ENCODE data around the gene SAMD4B.
"Not testable (repeated sequence)": the region's sequence is repeated elsewhere in the genome, so short reads cannot be mapped to it uniquely, and the experiment has no call there.

The SAMD4B gene

DNA sequence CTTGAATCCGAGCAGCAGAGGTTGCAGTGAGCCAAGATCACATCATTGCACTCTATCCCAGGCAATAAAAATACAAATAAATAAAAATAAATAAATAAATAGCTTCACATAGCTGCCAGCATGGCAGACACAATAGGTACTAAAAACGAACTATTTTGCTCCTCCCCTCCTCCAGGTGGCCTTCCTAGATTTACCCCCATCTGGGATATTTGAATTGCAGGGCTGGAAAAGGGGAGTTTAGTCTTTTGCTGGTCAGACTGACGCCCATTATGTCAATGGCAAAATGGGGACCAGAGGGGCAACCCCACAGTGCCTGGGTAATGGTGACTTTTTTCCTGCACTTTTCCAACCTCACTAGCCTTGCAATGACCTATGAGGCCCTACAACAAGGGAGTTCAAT lies 5.7 kb upstream of the SAMD4B start:
- DNase-seq: no peak

DNA sequence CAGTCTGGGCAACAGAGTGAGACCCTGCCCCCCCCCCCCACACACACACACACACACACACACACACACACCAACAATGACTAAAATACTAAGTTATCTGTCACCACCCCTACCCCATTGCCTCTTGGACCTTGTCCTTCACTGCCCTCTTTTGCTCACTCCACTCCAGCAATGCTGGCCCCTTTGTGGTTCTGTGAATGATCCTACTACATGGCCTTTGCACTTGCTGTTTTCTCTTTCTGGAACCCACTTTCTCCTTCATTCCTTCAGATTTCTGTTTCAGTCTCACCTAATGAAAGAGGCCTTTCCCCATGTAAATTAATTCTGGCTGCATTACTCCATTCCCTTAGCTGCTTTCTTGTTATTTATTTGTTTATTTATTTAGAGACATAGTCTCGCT lies 2.5 kb upstream of the SAMD4B start:
- no peak for DNase-seq

DNA sequence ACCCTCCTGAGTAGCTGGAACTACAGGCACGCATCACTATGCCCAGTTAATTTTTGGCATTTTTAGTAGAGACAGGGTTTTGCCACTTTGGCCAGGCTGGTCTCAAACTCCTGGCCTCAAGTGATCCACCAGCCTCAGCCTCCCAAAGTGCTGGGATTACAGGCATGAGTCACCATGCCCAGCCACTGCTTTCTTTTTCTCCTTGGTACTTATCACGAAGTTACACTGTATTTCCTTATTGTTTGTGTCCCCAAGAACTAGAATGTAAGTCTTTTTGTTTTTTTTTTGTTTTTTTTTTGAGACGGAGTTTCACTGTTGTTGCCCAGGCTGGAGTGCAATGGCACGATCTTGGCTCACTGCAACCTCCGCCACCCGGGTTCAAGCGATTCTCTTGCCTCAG lies 2.1 kb upstream of the SAMD4B start:
- DNase-seq: not testable (repeated sequence)

DNA sequence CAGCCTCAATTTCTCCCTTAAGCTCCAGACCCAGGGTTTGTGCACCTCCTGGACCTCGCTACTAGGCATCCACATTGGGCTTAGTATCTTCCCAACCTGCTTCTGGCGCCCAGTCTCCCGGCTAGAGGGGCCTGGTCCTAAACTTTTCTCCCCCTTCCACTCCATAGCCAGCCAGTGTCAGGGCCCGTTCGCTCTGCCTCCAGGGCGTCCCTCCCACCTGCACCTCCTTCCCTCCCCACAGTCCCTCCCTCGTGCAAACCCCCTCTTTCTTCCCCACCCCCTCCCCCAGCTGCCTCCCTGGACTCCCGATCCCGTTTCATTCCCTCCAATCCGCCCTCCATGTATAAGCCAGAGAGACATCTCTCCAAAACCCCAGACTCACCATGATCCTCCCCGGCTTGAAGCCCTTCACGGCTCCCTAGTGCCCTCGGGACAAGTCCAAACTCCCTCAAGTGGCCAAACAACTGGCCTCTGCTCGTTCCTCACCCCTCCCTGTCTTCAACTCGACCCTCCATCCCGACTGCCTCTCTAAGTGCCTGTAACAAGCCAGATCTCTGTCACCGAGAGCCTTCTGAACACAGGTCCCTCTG lies 997 bp upstream of the SAMD4B start:
- DNase-seq: no peak

DNA sequence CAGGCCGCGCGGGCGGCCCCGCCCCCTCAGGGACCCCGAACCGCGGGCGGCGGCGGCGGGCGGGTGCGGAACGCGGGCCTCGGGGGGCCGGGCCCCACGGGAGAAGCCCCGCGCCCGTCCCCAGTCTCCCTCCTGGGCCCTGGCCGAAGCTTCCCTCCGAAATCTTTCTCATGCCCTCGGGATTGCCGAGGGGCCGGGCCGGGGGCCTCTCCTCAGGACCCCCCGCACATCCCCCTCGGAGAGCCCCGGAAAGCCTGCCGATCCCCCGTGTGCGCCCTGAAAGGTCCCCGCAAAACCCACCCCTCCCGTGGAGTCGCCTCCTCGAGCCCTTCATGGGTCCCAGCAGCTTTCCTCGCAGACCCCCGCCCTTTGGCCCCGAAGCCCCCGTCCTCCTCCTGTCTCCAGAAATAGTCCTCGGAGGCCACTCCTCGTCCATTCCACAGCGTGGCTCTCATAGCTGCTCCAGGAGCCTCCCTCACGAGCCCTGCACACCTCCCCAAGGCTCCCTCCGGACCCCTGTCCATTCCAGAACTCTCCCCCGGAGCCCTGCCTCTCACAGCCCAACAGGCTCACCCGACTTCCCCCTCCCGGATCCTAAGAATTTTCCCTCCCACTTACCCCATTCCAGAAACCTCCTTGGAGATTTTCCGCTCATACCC lies 555 bp downstream of the SAMD4B start:
- DNase-seq: no peak

DNA sequence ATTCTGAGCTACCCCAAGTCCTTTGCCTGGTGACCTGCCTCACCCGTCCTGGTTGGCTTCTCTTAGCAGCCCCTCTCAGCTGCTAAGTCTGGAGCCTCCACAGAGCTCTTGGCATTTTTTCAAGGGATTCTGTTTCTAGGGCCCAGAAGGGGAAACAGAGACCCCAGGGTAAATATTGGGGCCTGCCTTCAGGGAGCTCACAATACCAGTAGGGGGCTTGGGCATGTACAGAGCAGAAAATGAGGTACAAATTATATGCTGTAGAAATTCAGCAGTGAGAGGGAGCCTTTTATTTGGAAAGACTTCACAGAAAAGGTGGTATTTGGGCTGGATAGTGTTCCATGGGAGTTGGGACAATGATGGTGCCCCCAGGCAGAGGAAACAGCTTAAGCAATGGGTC lies 3.7 kb downstream of the SAMD4B start:
- DNase-seq: no peak

DNA sequence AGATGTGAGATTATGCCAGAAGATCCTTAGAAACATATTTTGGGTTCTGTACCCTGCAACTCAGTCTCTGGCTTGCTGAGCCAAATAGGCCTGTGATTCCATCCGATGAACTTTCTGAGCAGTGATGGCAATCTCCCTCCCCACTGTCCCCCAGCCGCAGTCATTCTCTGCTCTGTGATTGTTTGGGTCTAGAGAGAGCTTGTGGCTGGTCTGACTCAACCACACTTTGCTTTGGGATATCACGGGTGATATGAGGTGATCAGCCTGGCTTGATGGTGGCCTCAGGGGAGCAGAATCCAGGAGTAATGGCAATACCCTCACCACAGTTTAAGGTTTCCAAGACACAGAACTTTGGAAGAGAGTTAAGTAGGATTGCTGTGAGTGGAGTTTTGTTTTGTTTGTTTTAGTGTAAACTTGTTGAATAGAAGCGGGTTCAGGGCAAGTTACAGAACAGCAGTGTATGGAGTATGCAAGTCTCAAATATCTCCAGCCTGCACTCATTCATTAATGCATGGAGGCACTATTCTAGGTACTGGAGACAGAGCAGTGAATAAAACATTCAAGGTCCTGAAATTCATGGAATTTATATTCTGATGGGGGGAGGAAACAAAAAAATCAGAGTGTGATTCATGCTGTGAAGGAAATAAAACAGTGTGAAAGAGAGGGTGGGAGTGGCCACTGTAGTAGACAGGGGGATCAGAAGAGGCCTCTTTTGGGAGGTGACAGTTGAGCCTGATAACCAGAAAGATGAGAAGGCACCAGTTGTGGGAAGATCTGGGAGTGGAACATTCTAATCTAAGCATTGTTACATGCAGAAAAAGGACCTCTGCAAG lies 5.3 kb downstream of the SAMD4B start:
- no peak for DNase-seq

DNA sequence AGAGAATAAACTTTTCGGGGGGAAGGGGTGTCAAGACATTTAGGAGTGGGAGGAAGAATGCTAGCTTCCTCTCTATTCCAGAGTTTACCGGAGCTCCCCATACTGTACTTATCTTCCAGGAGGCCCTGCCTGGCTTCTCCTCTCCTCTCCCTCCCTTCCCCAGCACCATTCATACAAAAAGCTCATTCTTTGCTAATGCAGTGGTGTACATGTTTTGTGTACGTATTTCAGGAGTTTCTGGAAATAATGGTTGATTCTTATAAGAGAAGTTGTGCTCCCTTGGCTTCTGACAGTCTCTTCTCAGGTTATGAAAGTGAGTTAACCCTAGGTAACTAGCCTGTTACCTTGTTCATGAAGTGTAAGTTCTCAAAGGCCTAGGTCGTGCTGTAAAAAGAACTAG lies 7.1 kb downstream of the SAMD4B start:
- no peak for DNase-seq

DNA sequence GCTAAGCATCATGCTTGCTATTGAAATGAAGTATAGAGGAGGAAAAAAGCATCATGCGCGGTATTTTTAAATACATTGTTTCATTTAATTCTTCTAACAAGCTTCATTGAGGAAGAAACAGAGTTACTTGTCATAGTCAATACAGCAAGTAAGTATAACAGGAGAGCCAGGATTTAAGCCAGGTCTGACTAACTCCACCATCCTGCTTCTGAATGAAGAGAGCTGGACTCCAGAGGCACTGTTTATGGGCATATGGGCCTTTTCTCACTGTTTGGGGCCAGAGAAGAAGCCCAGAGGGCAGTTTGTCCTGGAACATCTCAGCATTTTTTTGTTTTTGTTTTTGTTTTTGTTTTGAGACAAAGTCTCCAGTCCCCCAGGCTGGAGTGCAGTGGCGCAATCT lies 7.9 kb downstream of the SAMD4B start:
- no peak for DNase-seq

DNA sequence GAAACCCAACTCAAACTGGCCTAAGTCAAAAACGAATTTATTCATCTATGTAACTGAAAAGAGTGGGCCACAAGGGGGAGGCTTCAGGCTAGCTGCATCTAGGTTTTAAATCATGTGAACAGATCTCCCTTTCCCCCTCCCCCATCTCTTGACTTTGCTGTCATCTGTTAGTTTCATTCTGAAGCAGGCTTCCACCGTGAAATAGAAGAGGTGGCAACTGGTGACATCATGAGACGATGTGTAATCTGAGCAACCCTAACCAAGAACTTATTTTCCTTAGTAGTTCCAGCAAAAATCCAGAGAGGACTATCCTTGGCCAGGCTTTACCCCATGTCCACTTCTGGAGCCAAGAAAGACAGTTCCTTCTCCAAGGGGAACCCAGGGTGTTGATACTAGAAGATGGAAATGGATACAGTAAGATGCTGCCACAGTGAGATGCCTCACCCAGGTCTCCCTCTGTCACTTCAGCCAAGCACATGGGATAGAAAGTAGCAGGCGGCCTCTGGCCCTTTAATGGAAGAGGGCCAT lies 9.4 kb downstream of the SAMD4B start:
- DNase-seq: no peak

DNA sequence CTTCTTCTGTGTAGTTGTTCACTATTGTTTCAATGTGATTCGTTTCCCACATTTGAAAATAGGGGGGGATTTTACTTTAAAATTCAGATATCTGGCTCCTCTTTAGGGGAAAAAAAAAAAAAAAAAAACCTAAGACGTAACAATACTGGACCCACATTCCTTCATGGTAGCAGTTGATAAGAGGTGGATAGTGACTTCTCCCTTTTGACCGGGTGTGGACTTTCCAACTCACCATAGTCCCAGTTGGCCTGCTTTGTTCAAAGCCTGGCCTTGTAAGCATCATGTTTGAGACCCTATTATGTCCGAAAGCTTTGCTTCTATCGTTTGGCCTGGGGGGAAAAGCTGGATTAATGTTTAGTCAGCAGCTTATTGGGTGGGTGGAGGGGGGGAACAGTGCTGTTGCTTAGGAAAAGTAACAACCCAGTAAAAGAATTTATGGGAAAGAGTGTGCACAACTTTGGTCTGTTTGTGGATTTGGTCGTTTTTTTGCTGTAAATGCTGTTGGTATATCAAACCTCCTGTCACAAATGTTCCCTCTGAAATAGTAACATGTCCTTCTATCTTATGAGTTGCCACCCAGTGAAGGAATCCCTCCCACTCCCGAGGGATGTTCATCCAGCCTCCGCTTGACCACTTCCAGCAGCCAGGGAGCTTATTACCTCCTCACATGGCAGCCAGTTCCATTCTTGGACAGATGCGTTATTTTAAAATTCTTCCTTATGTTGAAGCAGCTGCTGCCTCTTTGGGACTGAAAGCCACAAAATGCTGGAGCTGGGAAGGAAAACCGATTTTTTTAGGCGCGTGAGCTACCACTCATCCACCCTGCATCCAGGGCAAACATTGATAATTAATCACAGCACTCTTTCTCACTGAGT lies 10.4 kb downstream of the SAMD4B start:
- DNase-seq: no peak

DNA sequence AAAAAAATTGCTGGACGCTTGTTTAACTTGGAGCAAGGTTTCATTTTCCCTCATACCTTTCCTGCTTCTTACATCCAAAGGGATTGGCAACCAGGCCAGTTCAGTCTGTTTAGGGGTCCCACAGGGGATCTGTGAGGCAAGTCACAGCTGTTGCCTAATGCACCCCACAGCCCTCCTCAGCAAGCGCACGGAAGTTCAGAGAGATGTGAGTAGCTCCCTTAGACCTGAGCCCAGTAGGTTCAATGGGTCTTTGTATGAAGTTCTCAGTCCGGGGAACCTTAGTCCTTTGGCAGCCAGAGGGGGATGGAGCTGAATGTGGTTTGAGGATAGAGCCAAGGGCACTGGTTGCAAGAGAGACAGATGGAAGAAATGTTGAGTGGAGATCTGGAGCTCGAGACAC lies 13.0 kb downstream of the SAMD4B start:
- no peak for DNase-seq

DNA sequence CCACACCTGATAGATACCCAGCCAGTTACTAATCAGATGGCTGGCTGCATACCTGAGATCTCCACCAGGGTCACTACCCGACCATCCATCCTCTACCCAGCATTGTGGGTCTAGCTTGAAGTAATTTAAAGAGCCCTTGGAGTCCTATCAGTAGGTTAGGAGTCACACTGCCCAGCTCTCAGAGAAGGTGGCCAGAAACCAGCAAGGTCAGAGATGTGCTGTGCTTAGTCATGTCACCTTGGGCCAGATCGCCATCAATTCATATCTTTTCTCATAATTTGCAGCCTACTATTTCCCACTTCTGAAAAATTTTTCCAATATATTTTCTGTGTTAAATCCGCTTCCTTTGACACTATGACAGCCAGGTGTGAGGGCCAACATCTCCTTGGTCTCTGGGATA lies 13.9 kb downstream of the SAMD4B start:
- no peak for DNase-seq

DNA sequence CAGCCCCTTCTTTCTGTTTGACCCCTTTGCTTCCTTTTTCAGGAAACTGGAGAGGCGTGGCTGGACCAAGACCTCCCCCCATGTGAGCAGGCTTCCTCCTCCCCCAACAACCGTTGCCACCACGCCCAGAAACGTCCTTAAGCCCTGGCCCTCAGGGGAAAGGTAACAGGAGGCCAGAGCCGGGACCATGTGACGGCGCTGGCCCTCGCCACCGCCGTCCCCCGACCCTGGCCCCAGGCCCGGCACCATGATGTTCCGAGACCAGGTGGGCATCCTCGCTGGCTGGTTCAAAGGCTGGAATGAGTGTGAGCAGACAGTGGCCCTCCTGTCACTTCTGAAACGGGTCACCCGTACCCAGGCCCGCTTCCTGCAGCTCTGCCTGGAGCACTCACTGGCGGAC lies 14.4 kb downstream of the SAMD4B start:
- DNase-seq: no peak

DNA sequence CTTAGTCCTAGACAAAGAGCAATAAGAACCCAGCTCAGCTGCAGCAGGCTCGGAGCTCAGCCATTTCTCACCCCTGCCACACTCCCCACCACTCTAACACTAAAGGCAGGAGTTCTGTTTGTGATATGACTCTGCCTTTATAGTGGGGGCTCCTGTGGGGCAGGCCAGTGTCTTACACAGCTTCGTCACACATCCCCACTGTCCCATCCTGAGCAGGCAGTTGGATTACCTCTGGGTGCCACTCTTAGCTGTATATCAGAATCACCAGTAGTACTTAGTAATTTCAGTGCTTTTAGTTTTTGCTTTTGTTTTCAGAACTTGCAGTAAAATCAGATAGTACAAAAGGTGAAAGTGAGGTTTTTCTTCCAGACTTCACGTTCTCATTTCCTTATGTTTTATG lies 16.8 kb downstream of the SAMD4B start:
- no peak for DNase-seq

DNA sequence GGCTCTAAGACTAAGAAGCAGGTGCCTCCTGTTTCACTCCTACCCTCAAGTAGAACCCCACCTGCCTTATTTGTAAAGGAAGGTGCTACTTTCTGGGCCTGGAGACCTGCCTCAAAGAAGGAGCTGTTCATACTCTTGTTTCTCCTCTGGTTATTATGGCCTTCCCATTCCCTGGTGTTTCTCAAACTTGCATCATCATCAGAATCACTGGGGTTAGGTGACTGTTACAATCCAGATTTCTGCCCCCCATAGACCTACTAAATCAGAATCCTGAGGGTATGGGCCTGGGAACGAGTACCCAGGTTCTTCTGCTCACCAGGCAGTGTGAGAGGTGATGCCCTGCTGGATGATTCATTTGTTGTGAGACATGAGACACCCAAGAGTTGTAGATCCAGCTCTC lies 18.4 kb downstream of the SAMD4B start:
- no peak for DNase-seq

DNA sequence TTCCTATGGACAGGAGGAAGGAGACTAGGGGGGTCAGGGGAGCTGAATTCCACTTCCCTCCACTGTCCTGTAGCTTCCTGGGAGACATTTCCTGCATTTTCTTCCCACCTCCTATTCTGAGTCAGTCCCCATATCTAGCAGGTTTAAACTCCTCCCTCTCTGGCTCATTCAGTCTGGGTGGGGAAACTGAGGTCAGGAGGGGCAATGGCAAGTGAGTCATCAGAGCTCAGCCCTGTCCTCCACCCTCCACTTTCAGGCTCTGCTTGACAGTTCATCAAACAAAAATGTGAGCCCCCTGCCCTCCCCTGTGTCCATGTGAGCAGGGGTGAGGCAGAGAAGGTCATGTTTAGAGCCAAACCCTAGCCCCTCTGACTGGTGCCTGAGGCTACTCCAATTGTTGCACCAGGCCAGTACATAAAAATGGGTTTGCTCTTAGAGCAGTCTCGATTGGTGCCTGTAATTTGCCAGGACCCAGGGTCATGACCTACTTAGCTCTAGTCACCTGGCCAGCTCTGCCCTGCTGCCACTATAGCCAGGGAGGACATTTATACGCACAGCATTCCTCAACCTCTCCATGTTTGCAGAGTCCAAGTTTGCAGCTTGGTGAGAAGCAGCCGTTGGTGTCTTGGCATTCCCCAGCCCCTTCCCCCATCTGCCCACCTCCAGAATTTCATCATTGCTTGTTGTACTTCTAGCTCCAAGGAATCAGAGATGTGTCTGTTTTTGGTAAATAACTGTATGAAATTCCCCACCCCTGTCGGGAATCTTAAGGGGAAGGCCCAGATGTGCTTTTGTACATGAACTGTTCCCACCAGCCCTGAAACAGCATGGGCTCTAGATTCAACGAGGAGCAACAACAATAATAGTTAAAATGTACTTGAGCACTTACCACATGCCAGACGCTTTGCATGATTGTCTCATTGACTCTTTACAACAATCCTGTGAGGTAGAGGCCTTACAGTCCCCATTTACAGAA lies 20.7 kb downstream of the SAMD4B start:
- DNase-seq: no peak

DNA sequence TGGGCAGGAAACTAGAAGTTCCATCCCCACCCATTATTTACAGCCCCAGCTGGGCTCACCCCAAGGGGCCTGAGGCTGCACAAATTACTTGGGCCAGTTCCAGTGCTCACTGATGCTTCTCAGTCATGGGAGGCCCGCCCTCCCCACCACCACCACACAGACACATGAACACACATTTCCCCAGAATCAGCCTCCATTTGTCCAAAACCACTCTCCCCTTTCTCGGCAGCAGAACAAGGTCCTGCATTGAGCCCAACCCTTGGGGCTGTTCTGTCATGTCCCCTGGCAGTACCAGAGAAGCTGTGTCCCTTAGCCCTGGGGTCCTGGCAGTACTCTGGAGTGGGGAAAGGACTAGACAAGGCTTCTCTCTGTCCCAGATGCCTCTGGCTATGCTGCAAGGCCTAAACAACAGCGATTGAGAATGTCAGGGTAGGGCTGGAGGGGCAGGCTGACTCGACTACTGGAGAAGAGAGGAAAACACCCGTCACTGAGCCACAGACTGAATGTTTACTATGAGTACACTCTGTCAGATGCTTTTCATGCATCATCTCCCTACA lies 21.8 kb downstream of the SAMD4B start:
- DNase-seq: peak; percentile 27

DNA sequence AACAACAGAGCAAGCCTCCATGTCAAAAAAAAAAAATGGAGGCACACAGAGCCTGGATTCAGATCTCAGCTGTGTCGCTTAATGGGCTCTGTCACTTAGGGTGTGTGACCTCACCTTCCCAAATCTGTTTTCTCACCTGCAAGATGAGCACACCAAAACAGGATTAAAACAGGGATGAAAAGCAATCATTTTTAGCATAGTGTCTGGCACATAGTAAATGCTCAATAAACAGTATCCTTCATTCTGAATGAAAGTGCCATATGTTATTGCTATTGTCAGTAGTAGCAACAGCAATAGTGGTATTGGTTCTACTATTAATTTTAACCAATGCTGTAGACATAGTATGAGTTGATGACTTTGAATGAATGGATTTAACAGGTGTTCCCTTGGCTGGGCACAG lies 23.3 kb downstream of the SAMD4B start:
- DNase-seq: no peak

DNA sequence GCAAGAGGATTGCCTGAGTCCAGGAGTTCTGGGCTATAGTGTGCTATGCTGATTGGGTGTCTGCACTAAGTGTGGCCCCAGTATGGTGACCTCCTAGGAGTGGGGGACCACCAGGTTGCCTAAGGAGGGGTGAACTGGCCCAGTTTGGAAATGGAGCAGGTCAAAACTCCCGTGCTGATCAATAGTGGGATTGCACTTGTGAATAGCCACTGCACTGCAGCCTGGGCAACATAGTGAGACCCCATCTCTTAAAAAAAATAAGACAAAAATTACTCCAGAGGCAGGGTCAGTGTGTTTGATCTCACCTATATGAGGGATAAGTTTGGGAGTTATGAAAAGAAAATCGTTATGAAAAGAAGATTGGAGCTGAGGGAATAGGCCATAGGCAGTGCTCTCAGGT lies 27.0 kb downstream of the SAMD4B start:
- DNase-seq: no peak

DNA sequence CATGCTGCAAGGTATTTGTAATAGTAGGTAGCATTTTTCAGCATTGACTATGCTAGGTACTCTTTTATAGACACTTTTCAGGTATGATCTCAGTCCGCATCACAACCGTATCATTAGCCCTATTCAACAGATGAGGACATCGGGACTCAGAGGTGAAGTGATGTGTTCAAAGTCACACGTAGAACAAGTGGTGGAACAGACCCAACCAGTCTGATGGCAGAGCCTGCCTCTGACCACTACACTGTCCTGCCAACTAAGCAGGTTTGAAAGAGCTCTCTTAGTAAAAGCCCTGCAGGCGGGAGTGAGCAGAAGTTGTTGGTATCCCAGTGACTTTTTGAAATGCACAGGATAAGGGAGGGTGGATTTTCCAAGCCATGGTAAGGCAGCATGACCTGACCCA lies 28.5 kb downstream of the SAMD4B start:
- DNase-seq: no peak
